ENCODE results near the gene LSM2.

Gene LSM2

GRCh38 chr6:31769684-31770371 lies 36.9 kb downstream of the LSM2 start:
- no peak overlapping the region for H3K4me3 ChIP-seq (replicated peaks in 1 of 2; ENCODE audit: low read depth in 2 of 2, low read length in 2 of 2)
- DNase-seq (ENCODE audit: low read depth in 2 of 2) = peak; percentile 64 to 70
- TF ChIP-seq CTCF (IDR thresholded peaks at IDR 0.05; ENCODE audit: low read depth, low read length) = peak; percentile 89

GRCh38 chr6:31768363-31769257 lies 38.2 kb downstream of the LSM2 start:
- H3K4me3 ChIP-seq (replicated peaks in 1 of 2; ENCODE audit: low read depth in 2 of 2, low read length in 2 of 2) = no peak overlapping the region
- no peak for TF ChIP-seq CTCF (IDR thresholded peaks at IDR 0.05; ENCODE audit: low read depth, low read length)
- DNase-seq (ENCODE audit: low read depth in 2 of 2) = no peak

GRCh38 chr6:31767096-31767645 lies 39.6 kb downstream of the LSM2 start:
- no peak overlapping the region for H3K4me3 ChIP-seq (replicated peaks in 1 of 2; ENCODE audit: low read depth in 2 of 2, low read length in 2 of 2)
- DNase-seq (ENCODE audit: low read depth in 2 of 2) = no peak
- TF ChIP-seq CTCF (IDR thresholded peaks at IDR 0.05; ENCODE audit: low read depth, low read length) = no peak

GRCh38 chr6:31765910-31766794 lies 40.6 kb downstream of the LSM2 start:
- TF ChIP-seq CTCF (IDR thresholded peaks at IDR 0.05; ENCODE audit: low read depth, low read length) = no peak
- H3K4me3 ChIP-seq (replicated peaks in 1 of 2; ENCODE audit: low read depth in 2 of 2, low read length in 2 of 2) = peak overlapping the region in 1 of 2 donors; percentile 25
- no peak for DNase-seq (ENCODE audit: low read depth in 2 of 2)

GRCh38 chr6:31765559-31765909 lies 41.2 kb downstream of the LSM2 start:
- TF ChIP-seq CTCF (IDR thresholded peaks at IDR 0.05; ENCODE audit: low read depth, low read length) = no peak

GRCh38 chr6:31764198-31764597 lies 42.6 kb downstream of the LSM2 start:
- TF ChIP-seq CTCF (IDR thresholded peaks at IDR 0.05; ENCODE audit: low read depth, low read length) = no peak
- no peak for DNase-seq (ENCODE audit: low read depth in 2 of 2)

More at GRCh38 chr6:31765559-31765909, 41.2 kb downstream of the LSM2 start:
- H3K4me3 ChIP-seq (replicated peaks in 1 of 2; ENCODE audit: low read depth in 2 of 2, low read length in 2 of 2) = no peak overlapping the region
- no peak for DNase-seq (ENCODE audit: low read depth in 2 of 2)

More at GRCh38 chr6:31764198-31764597, 42.6 kb downstream of the LSM2 start:
- H3K4me3 ChIP-seq (replicated peaks in 1 of 2; ENCODE audit: low read depth in 2 of 2, low read length in 2 of 2) = no peak overlapping the region
